Fibroblast of gingiva (primary cell): Measurements from ENCODE around the gene ZNRF2.
A peak's percentile ranks its signal among the peaks of the same experiment; 100 is the strongest.

Experiments
- DNase-seq: peaks from one replicate; pipeline ENCODE4 v3.0.0-alpha.2; 2011; ENCODE audit warnings: low read depth

Gene ZNRF2

DNA sequence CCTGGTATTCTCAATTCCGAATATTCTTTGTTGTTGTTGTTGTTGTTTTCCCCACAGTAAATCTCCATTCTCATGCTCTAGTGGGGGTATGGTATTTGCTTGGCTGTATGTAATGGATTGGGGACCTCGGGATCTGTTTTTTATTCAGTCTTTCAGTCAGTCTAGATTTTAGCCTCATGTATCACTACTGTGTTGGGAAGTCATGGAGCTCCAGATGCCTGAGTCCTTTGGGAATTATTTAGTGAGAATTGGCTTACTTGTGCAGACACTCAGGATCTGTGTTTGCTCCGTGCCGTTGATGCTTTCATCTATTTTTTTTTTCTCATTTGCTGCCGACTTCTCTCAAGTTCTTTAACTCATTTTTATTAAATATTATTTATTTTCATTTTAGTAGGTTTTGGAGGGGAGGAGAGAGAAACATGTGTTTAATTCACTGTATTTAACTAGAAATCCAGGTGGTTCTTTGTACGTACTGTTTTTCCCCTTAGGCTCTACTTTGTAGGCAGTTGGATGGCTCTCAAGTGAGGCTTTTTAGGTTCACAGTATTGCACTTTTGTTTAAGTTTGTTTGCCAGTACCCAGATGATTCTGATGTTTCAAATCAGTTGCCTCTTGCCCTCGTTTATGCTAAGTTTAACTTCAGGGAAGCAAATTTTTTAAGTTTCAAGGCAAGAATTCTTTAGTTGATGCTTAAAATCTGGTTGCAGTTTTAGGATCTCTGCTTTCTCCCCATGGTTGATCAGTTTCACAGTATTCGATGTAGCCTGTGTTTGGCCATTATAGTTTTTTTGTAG, 36.9 kb downstream of the ZNRF2 start:
- peak; percentile 48 for DNase-seq

DNA sequence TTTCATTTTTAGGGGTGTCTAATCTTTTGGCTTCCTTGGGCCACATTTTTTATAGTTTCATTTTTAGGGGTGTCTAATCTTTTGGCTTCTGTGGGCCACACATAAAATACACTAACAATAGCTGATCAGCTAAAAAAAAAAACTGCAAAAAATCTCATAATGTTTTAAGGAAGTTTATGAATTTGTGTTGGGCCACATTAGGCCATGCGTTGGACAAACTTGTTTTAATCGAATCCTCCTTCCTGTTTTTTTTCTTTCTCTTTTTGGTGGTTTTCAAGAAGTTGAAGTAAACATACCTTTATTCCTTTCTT, 37.4 kb downstream of the ZNRF2 start:
- no peak for DNase-seq

DNA sequence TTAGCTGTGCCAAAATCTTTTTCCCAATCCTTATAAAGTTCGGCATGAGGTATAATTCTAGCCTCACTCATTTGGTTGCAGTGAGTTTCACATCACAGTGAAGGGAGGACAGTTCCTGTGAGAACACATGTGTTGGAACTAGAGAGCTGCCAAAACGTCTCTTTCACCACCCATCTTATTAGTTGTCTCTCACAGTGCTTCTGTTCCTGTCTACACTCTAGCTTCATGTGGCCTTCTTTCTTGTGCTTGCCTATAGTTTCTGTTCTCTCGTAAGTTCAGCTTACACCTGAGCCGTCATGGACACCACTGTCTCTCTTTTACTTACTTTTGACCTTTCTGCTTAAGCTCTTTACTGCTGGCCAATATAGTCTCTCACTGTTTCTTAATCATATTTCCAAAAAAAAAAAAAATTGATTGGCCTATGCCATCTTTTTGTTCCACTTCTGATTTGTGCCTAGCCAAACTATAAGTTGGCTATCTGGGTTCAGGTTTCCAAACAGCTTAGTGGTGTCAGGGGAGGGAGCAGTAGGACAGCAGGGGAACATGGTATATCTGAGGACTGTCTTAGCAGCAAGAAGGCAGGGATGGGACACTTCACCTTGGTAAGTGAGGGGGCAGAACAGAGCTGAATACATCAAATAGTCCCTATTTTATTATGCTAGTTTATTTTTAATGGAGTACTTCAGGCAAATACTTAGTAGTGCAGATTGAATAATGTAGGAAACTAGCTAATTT, 38.0 kb downstream of the ZNRF2 start:
- peak; percentile 56 for DNase-seq

DNA sequence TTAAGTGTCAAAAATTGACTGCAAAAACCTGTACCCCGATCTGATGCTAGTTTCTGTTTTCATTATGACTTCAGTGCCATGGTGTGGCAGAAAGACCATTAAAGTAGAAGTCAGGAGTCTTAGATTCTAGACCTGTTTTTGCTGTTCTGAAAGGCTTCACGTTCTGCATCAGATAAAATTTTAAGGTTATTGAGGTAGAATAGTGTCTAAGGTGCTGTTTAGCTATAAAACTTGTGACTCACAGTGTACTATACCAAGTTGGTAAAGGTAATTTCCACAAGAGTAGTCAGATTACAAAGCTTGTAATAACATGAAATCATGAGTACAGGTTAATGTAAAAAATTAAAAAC, 38.6 kb downstream of the ZNRF2 start:
- no peak for DNase-seq

DNA sequence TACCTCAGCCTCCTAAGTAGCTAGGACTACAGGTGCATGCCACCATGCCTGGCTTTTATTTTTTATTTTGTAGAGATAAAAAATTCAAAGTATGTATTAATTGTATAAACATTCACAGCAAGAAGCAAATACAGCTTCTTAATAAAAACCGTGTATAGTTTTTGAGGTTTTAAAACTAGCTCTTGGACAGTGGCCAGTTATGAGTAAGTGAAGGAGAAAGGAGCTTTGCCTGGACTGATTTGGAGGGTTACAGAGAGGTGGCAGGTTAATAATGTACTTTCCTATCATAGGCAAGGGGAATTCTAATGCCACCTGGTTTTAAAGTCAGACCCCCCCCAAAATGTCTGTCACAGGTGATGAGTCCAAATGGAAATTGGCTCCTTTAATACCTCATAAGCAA, 43.4 kb downstream of the ZNRF2 start:
- no peak for DNase-seq

DNA sequence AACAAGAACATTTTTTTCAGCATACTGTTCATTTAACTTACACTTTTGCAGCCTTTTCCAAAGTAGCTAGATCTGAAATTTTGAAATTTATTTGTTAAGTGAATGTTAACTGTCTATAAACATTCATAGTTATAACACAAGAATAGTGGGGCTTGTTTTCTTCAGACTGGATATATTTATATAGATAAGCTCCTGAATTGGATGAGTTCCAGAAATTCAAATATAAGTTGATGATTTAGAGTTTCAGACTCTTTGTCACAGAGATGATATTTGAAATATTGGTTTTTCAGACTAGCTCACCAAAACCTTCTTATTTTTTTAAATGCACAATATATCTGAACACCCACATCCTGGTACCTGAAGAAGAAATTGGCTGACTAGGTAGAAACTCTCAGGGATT, 44.0 kb downstream of the ZNRF2 start:
- DNase-seq = no peak

DNA sequence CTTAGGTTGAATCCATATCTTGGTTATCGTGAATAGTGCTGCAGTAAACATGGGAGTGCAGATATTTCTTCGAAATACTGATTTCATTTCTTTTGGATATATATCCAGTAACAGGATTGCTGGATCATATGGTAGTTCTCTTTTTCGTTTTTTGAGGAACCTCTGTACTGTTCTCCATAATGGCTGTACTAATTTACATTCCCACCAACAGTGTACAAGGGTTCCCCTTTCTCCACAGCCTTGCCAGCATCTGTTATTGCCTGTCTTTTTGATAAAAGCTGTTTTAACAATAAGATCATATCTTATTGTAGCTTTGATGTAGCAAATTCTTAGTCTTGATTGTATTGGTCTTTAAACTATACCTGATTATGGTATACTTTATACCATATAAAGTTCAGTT, 45.3 kb downstream of the ZNRF2 start:
- no peak for DNase-seq

DNA sequence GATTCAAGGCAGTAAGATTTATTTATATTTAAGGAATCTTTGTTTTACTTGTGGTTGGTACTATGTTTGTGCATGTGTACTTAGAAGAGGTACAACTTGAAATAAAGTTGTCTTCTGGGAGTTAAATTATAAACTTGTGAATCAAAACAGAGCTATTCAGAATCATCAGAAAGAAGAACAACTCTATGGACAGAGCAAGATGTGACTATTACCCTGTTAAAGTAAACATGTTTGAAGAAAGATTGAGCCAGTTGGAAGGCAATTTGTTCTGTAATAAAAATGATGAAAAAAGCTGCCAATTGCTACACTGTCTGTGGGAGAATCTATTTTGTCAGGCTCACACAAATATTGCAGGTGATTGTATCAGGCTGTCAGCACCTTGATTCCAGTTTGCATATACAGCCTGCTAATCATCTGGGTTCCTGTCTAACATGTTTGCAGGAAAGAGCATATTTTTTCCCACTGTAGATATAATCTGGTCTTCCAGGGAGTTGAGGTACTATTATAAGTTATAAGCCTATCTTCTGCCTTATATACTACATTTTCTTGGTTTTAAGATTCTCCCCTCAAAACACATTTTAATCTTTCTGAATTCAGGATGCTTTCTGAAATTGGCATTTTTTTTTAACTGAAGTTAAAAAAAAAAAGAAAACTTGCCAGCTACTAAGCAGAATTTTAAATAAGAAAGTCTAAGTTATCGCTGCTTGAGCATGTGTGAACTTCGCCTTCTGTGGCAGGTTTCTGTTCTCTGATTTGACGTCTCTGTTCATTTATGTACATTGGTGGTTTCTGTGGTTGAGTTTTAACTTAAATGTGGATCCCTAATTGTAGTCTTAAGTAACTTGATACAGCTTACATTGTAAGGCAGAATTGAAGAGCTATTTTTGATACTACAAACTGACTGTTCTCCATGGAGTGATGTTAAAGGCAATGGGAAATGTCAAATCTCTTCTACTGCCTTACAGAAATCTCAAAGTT, 46.0 kb downstream of the ZNRF2 start:
- DNase-seq = no peak

DNA sequence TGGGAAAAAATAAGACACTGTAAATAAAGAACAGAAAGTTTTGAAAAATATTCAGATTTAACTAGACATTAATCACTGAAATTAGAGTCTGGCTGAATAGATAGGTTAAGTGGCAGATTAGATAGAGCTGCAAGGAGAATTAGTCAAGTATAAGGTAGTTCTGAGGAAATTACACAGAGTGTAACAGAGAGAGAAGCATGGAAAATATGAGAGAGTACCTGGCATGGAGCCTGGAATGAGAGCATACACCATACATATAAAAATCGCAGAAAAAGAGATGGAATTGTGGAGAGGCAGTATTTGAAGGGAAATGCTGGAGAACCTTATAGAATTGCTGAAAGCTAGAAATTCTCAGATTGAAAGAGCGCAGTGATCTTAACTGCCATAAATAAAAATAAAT, 46.9 kb downstream of the ZNRF2 start:
- DNase-seq = peak; percentile 53

DNA sequence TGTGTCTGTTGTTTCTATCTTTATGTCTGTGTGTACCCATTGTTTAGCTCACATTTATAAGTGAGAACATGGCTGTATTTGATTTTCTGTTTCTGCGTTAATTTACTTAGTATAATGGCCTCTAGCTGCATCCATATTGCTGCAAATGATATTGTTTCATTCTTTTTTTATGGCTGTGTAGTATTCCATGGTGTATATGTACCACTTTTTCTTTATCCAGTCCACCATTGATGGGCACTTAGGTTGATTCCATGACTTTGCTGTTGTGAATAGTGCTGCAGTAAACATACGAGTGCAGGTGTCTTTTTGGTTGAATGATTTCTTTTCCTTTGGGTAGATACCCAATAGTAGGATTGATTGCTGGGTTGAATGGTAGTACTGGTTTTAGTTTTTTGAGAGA, 48.2 kb downstream of the ZNRF2 start:
- no peak for DNase-seq

DNA sequence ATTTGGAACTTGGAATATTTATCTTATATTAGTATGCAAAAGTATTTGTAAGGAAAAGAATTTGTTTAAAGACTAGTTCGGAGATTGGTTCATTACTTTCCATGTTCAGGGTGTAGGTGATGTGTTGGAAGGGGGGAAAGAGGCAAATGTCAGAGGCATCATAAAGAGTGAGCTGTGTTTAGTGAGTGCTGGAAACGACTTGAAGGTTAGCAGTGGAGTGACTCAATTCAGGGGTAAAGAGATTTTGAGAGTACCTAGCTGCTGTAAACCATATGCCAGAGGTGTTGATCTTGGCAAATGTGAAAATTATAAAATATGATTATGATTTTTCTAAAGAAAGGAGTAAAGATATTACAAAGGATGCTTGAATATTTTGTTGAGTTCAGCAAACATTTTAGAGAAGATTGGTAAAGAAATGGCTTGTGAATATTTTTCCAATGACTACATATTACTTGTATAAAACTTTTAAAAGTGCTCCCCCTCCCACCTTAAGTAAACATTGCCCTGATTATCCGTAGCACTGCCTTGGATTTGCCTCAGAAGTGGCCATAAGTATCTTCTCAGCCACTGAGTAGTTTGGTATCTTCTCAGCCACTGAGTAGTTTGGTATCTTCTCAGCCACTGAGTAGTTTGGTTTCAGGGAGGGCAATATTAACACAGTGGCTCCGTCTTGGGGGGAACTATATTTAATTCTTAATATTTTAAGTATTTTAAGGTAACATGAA, 51.5 kb downstream of the ZNRF2 start:
- DNase-seq = no peak

DNA sequence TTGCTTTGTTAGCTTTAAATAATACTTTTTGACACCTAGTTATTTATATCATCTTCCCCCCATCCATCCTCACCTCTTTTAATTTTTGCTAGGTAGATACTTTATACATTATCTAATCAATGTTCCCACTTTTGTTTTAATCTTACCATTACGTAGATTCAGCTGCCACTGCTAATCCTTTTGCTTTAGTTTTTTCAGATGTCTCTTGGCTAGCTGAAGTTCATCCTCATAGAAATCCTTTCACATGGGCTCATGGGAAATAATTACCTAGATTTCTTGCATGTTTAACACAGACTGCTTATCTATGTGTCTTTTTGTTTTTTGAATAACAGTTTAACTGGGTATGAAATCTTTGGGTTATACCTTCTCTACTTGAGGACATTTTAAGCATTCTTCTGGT, 60.1 kb downstream of the ZNRF2 start:
- DNase-seq = no peak

DNA sequence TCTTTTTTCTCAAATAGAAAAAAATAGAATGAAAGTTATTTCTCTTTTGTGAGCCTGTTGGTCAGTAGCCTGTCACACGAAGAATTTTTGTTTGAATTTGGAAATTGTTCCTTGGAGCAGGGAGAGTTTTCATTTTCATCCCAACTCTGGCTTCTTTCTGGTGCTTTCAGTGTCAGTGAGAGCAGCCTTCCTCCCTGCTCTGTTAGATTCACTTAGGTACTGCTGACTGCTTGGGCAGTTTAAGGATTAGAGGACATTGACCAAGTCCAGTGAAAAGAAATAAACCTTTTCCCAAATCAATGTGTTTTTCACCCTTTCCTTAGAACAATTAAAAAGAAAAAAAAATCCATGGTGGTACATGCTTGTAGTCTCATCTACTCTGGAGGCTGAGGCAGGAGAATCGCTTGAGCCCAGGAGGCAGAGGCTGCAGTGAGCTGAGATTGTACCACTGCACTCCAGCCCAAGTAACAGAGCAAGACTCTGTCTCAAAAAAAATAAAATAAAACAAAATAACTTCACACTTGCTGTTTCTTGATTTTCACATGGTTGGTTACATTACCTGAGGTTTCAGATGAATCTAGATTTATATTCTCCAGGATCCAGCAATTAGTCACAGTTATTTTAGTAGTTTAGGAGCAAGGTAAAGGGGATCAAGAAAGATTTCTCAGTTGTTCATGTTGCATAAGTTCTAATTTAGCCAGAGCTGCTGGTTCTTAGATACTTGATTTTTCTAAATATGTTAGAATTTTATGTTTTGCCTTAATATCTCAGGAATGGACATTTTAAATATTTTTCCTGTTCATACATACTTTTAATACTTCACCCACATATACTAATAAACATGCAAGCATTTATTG, 63.1 kb downstream of the ZNRF2 start:
- DNase-seq = no peak

DNA sequence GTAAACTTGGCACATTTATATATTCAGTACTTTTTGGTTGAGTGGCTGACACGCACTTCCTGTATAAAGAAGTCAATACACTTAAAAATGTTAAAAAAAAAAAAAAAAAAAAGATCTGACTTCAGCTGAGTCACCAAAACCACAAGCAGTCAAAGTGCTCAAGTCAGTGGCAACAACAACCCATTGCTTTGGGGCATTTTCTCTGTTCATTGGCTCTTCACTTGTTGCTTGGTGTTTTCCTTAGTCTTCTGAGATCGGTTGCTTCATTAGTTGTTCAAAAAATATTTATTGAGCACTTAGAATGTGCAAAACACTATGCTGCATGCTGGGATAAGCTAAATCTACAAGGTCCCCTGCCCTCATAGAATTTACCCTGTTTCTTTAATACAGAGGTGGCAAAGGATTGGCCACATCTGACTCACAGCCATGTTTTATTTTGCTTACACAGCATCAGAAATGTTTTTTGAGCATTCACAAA, 63.7 kb downstream of the ZNRF2 start:
- peak; percentile 91 for DNase-seq

DNA sequence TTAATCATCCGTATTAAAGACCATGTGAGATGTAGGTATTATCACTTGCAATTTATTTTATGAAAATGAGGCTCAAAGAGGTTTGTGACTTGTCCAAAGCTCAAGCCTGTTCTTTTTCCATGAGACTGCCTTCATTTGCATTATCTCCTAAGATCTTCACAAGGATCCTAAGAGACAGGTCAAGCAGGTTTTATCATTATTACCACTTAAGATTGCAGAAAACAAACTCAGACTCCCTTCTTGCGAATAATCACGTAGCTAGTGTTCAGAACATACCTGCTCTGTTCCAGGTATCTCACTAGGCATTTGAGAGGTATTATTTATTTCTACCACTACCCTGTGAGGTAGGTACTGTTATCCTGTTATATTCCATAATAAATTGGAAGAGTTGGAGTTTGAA, 64.8 kb downstream of the ZNRF2 start:
- DNase-seq = no peak

DNA sequence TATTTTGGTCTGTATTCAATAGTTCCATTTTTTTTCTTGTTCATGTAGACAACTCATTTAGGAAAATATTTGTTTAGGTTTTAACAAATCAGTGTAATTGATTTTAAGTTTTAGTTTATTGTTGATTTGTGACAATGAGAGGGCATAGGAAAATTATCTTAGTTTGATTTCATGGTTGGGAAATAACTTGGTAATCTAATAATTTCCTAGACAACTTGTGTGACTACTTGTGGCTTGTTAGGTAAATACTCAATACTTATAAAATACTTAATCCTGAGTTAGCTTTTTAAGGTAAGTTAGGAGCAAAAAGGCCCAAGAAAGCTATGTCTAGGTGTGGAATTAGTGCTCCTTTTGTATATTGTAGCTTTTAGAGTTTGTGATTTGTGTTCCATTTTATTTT, 65.4 kb downstream of the ZNRF2 start:
- no peak for DNase-seq

DNA sequence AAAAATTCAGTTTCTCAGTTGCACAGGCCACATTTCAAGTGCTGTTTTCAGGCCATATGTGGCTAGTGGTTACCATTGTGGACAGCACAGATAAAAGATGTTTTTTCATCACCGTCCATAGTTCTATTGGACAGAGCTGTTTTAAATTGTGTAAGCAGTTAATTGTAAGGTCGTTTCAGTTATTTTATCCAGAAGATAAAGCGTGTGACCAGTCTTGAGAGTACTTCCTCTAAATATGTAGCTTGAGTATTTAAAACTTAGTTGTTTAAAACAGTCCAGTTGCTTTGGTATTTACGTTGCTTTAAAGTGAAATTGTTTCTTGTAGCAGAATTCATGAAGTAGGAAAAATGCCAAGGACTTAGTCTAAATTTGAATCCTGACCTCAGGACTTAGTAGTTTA, 66.9 kb downstream of the ZNRF2 start:
- no peak for DNase-seq

DNA sequence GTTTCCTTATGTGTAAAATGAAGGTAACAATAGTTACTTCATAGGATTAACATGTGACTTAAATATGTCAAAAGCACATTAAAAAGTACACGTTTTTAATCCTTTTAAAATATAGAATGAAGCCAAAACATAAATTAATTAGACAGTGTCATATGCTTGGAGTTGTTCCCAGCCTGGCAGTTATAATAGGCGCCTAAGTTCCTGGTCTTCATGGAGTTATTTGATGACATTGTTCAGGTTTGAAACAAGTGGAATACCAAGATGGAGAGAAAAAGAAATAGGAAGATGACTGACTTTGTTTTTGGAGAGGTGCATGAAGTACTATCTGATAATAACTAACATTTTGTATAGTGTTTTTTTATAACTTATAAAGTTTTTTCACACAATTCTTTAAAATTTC, 67.3 kb downstream of the ZNRF2 start:
- DNase-seq = no peak

DNA sequence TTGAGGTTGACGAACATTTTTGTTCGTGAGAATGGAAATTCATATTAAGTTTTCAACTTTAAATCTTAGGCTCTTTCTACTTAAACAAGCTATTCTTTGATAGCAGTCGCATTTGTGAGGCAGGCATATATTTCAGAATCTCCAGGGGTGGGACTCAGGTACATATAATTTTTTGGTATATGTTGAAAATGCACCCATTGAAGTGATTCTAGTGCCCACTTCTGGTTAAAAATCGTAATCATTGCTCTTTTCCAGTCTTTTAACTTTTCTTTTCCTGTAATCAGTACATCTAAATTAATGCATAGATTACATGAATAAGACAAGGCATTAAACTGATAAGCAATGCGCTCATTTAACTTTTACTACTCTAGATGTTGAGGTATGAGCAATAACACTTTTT, 67.8 kb downstream of the ZNRF2 start:
- DNase-seq = no peak

DNA sequence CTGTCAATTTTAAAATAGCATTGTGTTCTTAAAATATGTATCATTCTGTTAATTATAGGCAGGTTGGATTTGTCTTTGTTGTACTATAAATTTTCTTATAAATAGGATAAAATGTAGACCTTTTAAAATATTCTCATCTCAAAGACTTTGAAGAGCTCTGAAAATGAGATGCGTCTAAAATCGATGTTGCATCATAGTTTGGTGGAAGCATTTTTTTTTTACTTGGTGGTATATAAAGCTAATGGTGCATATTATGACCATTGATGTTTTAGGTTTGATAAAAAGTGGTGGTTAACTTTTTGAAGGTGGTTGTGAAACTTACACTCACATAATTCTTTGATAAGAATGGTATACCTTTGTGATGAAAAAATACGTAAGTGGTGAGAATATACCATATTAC, 69.1 kb downstream of the ZNRF2 start:
- no peak for DNase-seq
